GM19463 (cell line): Measurements from ENCODE around the gene SCYGR8.
"Not testable (repeated sequence)": the region's sequence is repeated elsewhere in the genome, so short reads cannot be mapped to it uniquely, and the experiment has no call there.

ENCODE experiments used
- ATAC-seq: cut with Tn5 transposase; IDR thresholded peaks from one replicate; pipeline ENCODE4 v1.9.1; 2021; ENCODE audit warnings: mild to moderate bottlenecking, moderate library complexity; ENCODE audit not compliant: unreplicated experiment

Gene SCYGR8, protein sequence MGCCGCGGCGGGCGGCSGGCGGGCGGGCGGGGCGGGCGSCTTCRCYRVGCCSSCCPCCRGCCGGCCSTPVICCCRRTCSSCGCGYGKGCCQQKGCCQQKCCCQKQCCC

DNA sequence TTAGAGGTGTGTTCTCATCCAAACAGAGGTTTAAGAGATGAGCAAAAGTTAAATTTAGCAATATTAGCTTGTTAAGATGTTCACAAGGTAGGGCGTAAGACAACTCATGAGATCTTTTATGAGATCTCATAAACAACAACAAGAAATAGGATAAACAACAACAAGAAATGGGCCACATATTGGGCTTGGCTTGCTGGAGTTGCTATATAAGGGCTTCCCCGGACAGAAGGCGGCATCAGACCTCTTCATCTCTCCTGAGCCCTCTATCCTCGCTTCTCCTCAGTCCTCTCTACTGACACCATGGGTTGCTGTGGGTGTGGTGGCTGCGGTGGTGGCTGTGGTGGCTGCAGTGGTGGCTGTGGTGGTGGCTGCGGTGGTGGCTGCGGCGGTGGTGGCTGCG is at the start of gene SCYGR8:
Gene SCYGR8, plus strand, starts transcription at position 301 of the 400 bp plus-strand sequence. Its CDS starts 0 bp downstream, at position 301.
- no peak for ATAC-seq

GRCh38 chr2:227696990-227697679 is 48.6 kb upstream of the SCYGR8 start:
- no peak for ATAC-seq

- ATAC-seq, result no peak
These were observed 44.1 kb upstream of the SCYGR8 start for GRCh38 chr2:227701556-227701955.

DNA sequence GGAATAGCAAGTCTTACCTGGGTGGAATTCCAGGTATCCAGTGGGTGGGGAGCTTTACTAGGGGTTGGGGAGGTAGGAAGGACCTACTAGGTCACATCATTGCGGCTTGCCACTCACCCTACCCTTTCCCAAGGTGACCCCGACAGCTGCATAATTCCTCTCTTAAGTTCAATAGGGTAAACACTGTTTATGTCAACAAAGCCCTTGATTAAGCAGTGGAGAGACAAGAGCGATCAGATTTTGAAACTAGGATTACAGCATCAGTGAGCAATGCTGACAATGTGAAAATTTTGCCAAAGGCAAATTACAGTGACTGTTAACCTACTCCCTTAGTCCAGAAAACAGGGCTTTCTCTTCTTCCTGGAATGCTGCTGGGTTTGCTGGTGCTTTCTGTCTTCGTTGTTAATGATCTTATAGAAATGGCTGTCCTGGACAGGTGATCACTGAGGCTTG is 42.4 kb upstream of the SCYGR8 start:
- no peak for ATAC-seq

GRCh38 chr2:227703961-227704360 is 41.7 kb upstream of the SCYGR8 start:
- no peak for ATAC-seq

DNA sequence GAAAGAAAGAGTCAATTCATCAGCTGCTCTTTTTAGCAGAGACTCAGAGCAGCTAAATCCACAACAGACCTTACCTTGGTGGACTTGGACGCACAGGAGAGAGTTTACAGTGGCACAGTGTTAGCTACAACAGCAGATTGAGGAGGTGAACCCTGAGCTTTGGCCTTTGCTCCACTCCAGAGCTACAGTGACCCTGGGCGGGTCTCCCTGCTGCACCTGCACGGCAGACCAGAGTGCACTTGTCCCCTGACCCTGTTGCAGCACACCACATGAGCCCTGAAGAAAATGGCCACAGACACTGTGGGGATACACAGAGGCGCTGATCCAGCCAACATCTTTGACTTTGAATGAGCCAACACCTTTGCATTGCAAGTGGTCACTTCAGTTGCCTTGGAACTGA is 38.8 kb upstream of the SCYGR8 start:
- ATAC-seq, result no peak

DNA sequence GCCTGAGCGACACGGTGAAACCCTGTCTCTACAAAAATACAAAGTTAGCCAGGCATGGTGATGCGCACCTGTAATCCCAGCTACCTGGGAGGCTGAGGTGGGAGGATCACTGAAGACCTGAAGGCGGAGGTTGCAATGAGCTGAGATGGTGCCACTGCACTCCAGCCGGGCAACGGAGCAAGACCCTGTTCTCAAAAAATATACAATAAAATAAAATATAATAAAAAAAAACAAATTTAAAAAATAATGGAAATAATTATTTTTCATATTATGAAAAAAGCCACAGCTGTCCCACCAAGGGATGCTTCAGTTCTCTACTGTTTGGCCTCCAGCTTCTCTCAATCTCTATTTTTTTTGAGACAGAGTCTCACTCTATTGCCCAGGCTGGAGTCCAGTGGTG is 38.3 kb upstream of the SCYGR8 start:
- ATAC-seq, result no peak

- ATAC-seq, result no peak
These were observed 34.7 kb upstream of the SCYGR8 start for GRCh38 chr2:227710986-227711385.

- ATAC-seq, result no peak
These were observed 32.4 kb upstream of the SCYGR8 start for GRCh38 chr2:227713291-227713690.

- ATAC-seq, result no peak
These were observed 29.2 kb upstream of the SCYGR8 start for GRCh38 chr2:227716501-227716900.

DNA sequence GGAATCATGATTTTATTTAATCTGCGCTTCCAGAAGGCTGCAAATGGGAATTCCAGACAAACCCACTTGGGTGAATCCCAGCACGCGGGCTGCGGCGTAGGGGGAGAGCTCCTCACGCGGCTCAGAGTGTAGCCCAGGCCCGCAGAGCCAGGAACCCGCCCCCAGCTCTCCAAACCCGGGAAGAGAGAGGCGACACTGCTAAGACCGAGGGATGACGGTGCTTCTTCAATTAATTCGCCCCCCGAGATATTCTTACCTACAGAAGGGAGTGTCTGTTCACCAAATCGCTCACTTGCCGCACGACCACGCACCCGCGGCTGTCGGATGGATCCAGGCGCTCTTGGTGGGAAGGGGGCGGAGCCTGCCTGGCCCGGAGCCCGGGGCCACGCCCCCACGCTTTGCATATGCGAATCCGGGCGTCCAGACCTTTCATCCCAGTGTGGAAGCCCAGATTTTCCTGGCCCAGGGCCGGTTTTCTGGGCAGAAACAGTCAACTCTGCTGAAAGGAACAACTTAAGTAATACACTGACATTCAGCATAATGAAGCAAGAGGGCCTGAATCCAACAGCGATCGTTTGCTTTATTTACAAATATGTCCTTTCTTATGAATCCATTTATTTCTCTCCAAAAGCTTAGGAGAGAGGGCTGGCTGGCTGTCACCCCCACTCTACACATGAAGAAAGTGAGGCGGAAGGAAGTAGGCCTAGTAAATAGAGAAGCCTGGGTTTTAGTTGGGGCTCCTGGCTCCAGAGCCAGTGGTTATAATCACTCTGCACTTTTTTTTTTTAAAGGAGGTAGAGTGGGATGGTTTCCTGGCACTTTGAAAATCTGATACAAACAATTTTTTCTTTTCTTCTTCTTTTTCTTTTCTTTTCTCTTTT is 27.8 kb upstream of the SCYGR8 start, which contains the start of gene SLC19A3:
Gene SLC19A3, minus strand, starts transcription at position 342 of the 881 bp plus-strand sequence. CDS start 15,710 bp downstream, outside the sequence.
- no peak for ATAC-seq

GRCh38 chr2:227719641-227720040 is 26.1 kb upstream of the SCYGR8 start:
- ATAC-seq, result no peak

- ATAC-seq, result no peak
These were observed 25.0 kb upstream of the SCYGR8 start for GRCh38 chr2:227720680-227721079.

GRCh38 chr2:227722821-227723220 is 22.9 kb upstream of the SCYGR8 start:
- not testable (repeated sequence) for ATAC-seq

DNA sequence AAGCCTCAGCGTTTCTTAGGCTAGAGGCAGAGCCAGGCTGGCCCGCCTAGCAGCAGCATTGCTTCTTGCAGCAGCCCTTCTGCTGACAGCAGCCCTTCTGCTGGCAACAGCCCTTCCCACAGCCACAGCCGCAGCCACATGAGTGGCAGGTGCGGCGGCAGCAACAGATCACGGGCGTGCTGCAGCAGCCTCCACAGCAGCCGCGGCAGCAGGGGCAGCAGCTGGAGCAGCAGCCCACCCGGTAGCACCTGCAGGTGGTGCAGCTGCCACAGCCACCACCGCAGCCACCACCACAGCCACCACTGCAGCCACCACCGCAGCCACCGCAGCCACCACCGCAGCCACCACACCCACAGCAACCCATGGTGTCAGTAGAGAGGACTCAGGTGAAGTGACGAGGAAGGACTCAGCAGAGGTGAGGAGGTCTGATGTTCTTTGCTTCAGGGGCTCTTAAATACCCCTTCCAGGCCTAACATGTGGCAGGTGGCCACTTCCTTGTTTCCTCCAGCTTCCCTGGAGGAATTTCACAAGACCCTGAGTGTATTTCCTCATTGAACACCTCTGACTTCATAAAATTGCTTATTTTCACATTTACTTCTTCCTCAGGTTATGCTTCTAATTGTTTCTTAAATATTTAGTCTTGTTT is 21.2 kb upstream of the SCYGR8 start, which contains the start of gene SCYGR6:
Gene SCYGR6, minus strand, starts transcription at position 364 of the 646 bp plus-strand sequence. Its CDS starts 0 bp downstream, at position 364.
- ATAC-seq, result no peak

DNA sequence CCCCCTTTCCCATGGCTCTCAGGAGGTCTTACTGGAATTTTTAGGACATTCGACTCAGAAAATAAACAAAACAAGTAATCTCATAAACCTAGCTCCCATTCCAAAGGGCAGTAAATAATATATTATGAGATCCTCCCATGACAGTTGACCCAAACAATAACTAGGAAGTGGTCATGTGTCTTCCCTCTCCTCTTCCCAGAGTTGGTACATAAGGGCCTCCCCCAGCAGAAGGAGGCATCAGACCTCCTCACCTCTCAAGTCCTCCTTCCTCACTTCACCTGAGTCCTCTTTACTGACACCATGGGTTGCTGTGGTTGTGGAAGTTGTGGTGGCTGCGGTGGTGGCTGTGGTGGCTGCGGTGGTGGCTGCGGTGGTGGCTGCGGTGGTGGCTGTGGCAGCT is 17.7 kb upstream of the SCYGR8 start, which contains the start of gene SCYGR7:
Gene SCYGR7, plus strand, starts transcription at position 301 of the 400 bp plus-strand sequence. Its CDS starts 0 bp downstream, at position 301.
- no peak for ATAC-seq

DNA sequence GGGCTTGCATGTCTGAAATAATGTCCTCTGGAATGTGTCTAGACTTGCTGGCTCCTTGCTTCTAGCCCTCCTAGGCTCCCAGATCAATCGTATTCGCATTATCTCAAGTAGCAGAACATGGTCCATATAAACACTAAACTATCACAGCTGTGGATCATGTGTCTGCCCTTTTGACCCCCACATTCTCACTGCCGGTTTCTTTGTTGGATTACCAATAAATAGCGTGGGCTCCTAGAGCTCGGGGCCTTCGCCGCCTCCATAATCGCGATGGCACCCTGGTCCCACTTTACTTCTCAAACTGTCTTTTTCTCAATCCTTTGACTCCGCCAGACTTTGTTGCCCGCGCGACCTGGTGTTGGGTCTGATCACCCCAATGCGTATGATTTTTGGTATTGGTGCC is 6.3 kb upstream of the SCYGR8 start:
- ATAC-seq, result no peak

GRCh38 chr2:227740705-227741104 is 5.0 kb upstream of the SCYGR8 start:
- not testable (repeated sequence) for ATAC-seq

DNA sequence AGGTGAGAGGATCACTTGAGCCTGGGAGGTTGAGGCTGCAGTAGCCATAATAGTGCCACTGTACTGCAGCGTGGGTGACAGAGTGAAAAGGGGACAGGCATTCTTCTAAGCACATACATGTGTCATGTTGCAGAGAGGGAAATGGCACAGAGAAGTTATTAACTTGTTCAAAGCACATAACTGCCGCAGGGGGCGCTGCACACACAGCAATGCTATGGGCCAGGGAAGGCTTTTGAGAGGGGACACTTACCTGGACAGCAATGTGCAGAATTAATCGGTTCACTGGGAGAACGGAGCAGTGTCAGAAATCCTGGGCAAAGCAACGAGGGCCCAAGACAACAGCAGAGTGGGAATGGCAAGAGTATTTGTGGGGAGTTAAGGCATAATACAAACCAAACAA is 2.4 kb downstream of the SCYGR8 start:
- ATAC-seq, result no peak

DNA sequence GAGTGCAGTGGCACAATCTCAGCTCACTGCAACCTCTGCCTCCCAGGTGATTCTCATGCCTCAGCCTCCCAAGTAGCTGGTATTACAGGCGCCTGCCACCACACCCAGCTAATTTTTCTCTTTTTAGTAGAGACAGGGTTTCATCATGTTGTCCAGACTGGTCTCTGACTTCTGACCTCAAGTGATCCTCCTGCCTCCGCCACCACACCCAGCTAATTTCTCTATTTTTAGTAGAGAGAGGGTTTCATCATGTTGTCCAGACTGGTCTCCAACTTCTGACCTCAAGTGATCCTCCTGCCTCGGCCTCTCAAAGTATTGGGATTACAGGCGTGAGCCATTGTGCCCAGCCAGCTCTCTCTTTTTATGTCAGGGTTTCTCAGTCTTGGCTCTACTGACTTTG is 10.6 kb downstream of the SCYGR8 start:
- ATAC-seq, result not testable (repeated sequence)
